ENCODE results near the gene C14orf180. TPM values are rescaled to one million over a fixed set of nuclear protein-coding genes. Genes with fewer than 3 reads are reported as not detected.

C14orf180 gene
- total and polyA plus RNA-seq, 2 of the 8 experiments (the other 6 are each of a cell fraction or from before 2014, with no cell fraction given), result not detected

- H3K79me2 ChIP-seq (ENCODE audit: control insufficient read depth in 1 of 2, insufficient read depth in 2 of 2, low read length in 2 of 2), result no peaks in the 10 kb centered on the region
- TF ChIP-seq CREB1 (IDR thresholded peaks at IDR 0.05), result no peak
- TF ChIP-seq TAF7 (optimal IDR thresholded peaks at IDR 0.05; ENCODE audit: borderline replicate concordance, low read depth, low read length), result no peak
- TF ChIP-seq NRF1 (IDR thresholded peaks at IDR 0.05; ENCODE audit: low read depth, low read length), result no peak
- TF ChIP-seq HDAC2 (IDR thresholded peaks at IDR 0.05; ENCODE audit: borderline replicate concordance in 1 of 2, low read depth in 2 of 2, low read length in 2 of 2), result no peak
- no peak for TF ChIP-seq PHF8 (conservative IDR thresholded peaks at IDR 0.05; ENCODE audit: low read depth, low read length)
- no peak for TF ChIP-seq RAD21 (IDR thresholded peaks at IDR 0.05 in 1 of 2, conservative IDR thresholded peaks at IDR 0.05 in 1 of 2; ENCODE audit: low read depth in 2 of 2, low read length in 2 of 2)
- TF ChIP-seq RNF2 (IDR thresholded peaks at IDR 0.05; ENCODE audit: borderline replicate concordance, low read depth, low read length, missing control alignments, poor library complexity, severe bottlenecking), result no peak
- no peak for TF ChIP-seq ASH2L (IDR thresholded peaks at IDR 0.05; ENCODE audit: low read length)
- no peak for TF ChIP-seq BCL11A (IDR thresholded peaks at IDR 0.05; ENCODE audit: low read depth in 2 of 2, low read length in 2 of 2)
- TF ChIP-seq JUND (IDR thresholded peaks at IDR 0.05; ENCODE audit: low read length), result no peak
- no peak for TF ChIP-seq CEBPB (IDR thresholded peaks at IDR 0.05; ENCODE audit: low read depth, low read length)
- no peak for TF ChIP-seq RXRA (IDR thresholded peaks at IDR 0.05; ENCODE audit: insufficient read depth, low read depth, low read length)
- TF ChIP-seq SIN3A (conservative IDR thresholded peaks at IDR 0.05 in 1 of 2, IDR thresholded peaks at IDR 0.05 in 1 of 2; ENCODE audit: low read depth in 1 of 2, low read length in 2 of 2), result no peak
- TF ChIP-seq TBP (IDR thresholded peaks at IDR 0.05; ENCODE audit: low read depth, low read length), result no peak
Observed at GRCh38 chr14:104573930-104574329, 5.6 kb upstream of the C14orf180 start.

More at GRCh38 chr14:104573930-104574329, 5.6 kb upstream of the C14orf180 start:
- H2BK12ac ChIP-seq (ENCODE audit: low read depth, low read length), result no peak overlapping the region
- H3K14ac ChIP-seq (ENCODE audit: insufficient read length), result no peak overlapping the region
- no peak overlapping the region for H3K4me3 ChIP-seq (ENCODE audit: extremely low read depth in 1 of 4, insufficient read depth in 2 of 4, low read depth in 3 of 4, low read length in 4 of 4)
- CTCF ChIA-PET (ENCODE audit: partially characterized antibody), result interaction anchor here (0.7 to 2.1 kb wide), 8 partner anchors 9 to 478 kb away, joined by 3 to 18 read pairs (median 3); no protein-coding TSS in a partner anchor
- H4K5ac ChIP-seq (ENCODE audit: insufficient read length, low read depth, low read length), result no peak overlapping the region
- H2BK120ac ChIP-seq (replicated peaks; ENCODE audit: low read depth, low read length), result no peak overlapping the region
- no peak overlapping the region for H2BK15ac ChIP-seq (ENCODE audit: low read length)
- H2AFZ ChIP-seq (ENCODE audit: low read length), result no peak overlapping the region
- no peak overlapping the region for H4K91ac ChIP-seq (replicated peaks; ENCODE audit: insufficient read length, low read length)
- no peaks in the 10 kb centered on the region for H3K27me3 ChIP-seq (replicated peaks in 1 of 4; ENCODE audit: control insufficient read depth in 3 of 4, extremely low read depth in 1 of 4, insufficient read depth in 3 of 4, low read length in 3 of 4)
- no peak overlapping the region for H3K27ac ChIP-seq (ENCODE audit: low read depth, low read length)
- no peaks in the 10 kb centered on the region; a peak in 1 of 7 replicates for H3K4me1 ChIP-seq (replicated peaks in 1 of 4; ENCODE audit: control insufficient read depth in 3 of 4, insufficient read depth in 4 of 4, low read length in 3 of 4)
- no peaks in the 10 kb centered on the region for H4K20me1 ChIP-seq (replicated peaks in 1 of 2; ENCODE audit: control insufficient read depth in 1 of 2, insufficient read depth in 2 of 2, low read length in 2 of 2)
- no peak overlapping the region for H3K23ac ChIP-seq (ENCODE audit: insufficient read length)
- DNase-seq (ENCODE audit: low read depth in 1 of 2, low spot score in 2 of 2) (no peak), FAIRE-seq (no peak)
- H3K79me1 ChIP-seq (ENCODE audit: low read depth, low read length), result no peaks in the 10 kb centered on the region
- no peak overlapping the region for H2BK5ac ChIP-seq (ENCODE audit: low read depth, low read length)
- 88% methylated on average over 7 of the region's 9 CpGs; no CpG with 5 or more reads in 1 of the 2 experiments for WGBS, 2 experiments (ENCODE audit: extremely low coverage in 1 of 2, insufficient coverage in 1 of 2, insufficient read length in 1 of 2, insufficient replicate concordance in 2 of 2, low coverage in 1 of 2, low lambda C conversion rate in 2 of 2, missing lambda C conversion rate in 1 of 2)
- no peak overlapping the region for H2AK5ac ChIP-seq (ENCODE audit: low read depth, low read length)
- no peak overlapping the region for H3K4me2 ChIP-seq (ENCODE audit: insufficient read depth in 1 of 2, low read depth in 2 of 2, low read length in 2 of 2)
- H3K9me3 ChIP-seq (ENCODE audit: insufficient read depth in 2 of 2, low read depth in 1 of 2, low read length in 1 of 2), result no peaks in the 10 kb centered on the region
- no peaks in the 10 kb centered on the region for H3K36me3 ChIP-seq (ENCODE audit: control insufficient read depth in 2 of 4, insufficient read depth in 4 of 4, low read length in 3 of 4)
- no peaks in the 10 kb centered on the region for H3K23me2 ChIP-seq (ENCODE audit: low read depth, low read length)
- POLR2A ChIA-PET (ENCODE audit: partially characterized antibody), result interaction anchor here (1.5 kb wide), 1 partner anchor 8 kb away, joined by 3 read pairs; no protein-coding TSS in a partner anchor
- no peak overlapping the region for H3K4ac ChIP-seq (replicated peaks; ENCODE audit: insufficient read length, low read depth, low read length)
- H2BK20ac ChIP-seq (ENCODE audit: low read length), result no peak overlapping the region
- H3K9ac ChIP-seq (replicated peaks in 1 of 4; ENCODE audit: extremely low read depth in 1 of 4, low read depth in 3 of 4, low read length in 3 of 4), result no peak overlapping the region
- H3K18ac ChIP-seq (ENCODE audit: extremely low read depth, low read length), result no peak overlapping the region
- no peak overlapping the region for H3K56ac ChIP-seq (replicated peaks; ENCODE audit: insufficient read length, low read depth, low read length)
- H4K8ac ChIP-seq (ENCODE audit: extremely low read depth, insufficient read depth, low read length), result peak overlapping the region; percentile 79; the same call in 1 of the 2 replicates
